HL-60 (cell line): ENCODE measurements around the gene ANAPC15.
A peak's percentile ranks its signal among the peaks of the same experiment; 100 is the strongest.

ENCODE experiments used
- DNase-seq, 2 experiments: peaks; one replicate each; pipeline ENCODE4 v3.0.0-alpha.2; 2010 to 2020; ENCODE audit warnings: low read depth in 1 of 2, low spot score in 1 of 2
- H3K27ac ChIP-seq: fragments of 250-450 bp; sonication (Bioruptor Pico); replicated peaks from 2 replicates; pipeline ENCODE4 v1.5.1; 2020; ENCODE audit warnings: mild to moderate bottlenecking, moderate library complexity
- H3K27me3 ChIP-seq: fragments of 250-450 bp; sonication (Bioruptor Pico); 2 replicates; pipeline ENCODE4 v1.5.1; 2021; ENCODE audit warnings: mild to moderate bottlenecking, moderate library complexity; ENCODE audit not compliant: insufficient read depth, poor library complexity, severe bottlenecking
- H3K4me3 ChIP-seq: replicated peaks from 2 replicates; pipeline ENCODE4 v1.5.1; 2011; ENCODE audit warnings: mild to moderate bottlenecking, control low read depth, low read length; ENCODE audit not compliant: insufficient read depth
- CTCF ChIP-seq: IDR thresholded peaks from one replicate; pipeline ENCODE4 v1.5.1; 2011; ENCODE audit warnings: low read length, control low read depth, inconsistent platforms; ENCODE audit not compliant: insufficient read depth
- GABPA ChIP-seq: IDR thresholded peaks from 2 replicates; pipeline ENCODE4 v1.6.1; 2012; ENCODE audit warnings: low read depth
- POLR2AphosphoS5 ChIP-seq: IDR thresholded peaks from 2 replicates; pipeline ENCODE4 v1.6.1; 2012; ENCODE audit warnings: low read depth
- REST ChIP-seq: IDR thresholded peaks from 2 replicates; pipeline ENCODE4 v1.6.1; 2012; ENCODE audit warnings: low read depth; ENCODE audit not compliant: insufficient replicate concordance
- SPI1 ChIP-seq: IDR thresholded peaks from 2 replicates; pipeline ENCODE4 v1.6.1; 2012; ENCODE audit warnings: low read depth, mild to moderate bottlenecking, borderline replicate concordance

ANAPC15 gene

DNA sequence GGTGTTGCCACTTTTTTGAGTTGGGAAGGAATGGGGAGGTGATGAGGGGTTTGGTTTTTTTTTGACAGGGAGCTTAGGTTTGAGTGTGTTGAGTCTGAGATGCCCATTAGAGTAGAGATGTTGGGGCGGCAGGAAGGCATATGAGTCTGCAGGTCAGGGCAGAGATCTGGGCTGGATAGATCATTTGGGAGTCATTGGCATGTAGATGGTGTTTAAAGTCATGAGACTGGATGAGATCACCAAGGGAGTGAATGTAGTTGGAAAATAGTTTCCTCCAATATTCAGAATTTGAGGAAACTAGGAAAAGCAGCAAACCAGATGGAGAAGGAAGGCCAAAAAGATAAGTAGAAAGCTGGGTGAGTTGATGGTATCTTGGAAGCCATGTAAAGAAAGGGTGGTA is 2.1 kb upstream of the ANAPC15 start:
- TF ChIP-seq CTCF (no peak), POLR2AphosphoS5 (no peak), GABPA (no peak), REST (no peak), SPI1 (no peak)
- Histone ChIP-seq H3K27ac (no peak overlapping the region), H3K4me3 (no peak overlapping the region), H3K27me3 (no peaks in the 10 kb centered on the region)
- DNase-seq: no peak

DNA sequence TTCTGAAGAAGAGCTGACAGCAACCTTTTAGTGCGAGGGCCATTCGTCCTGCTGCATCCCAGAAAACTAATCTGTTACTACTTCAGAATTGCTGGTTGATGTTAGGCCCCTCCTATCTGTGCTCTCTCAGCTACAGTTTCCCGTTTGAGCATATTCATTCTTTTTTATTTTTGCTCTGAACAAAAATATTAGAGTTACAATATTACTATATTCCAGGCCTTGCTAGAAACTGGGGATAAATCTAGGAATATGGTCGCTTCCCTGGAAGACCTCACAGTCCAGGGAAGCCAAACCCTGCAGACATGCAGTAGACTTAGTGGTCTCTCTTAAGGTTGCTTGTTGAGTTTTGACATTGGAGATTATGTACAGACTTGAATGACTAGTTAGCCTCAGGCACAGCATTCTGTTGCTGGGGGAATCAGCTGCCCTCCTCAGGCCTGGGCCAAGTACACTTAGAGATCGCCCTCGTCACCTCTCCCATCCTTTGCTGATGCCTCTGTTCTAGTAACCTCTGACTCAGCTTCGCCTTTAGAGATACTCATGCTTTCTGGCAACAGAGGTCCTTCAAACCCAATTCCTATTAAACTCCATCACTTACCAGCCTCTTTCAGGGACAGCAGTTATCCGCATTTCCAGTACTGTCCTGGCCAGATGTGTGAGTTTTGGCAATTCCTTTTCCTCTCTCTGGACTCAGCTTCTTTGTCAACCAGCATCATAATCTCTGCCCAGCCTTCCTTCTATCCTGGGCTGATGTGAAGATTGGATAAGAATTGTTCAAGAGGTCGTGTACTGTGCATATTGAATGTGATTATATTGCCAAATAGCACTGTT is 698 bp upstream of the ANAPC15 start:
- H3K27me3 ChIP-seq: no peaks in the 10 kb centered on the region
- H3K4me3 ChIP-seq: peak overlapping the region; percentile 40
- no peak for TF ChIP-seq CTCF
- no peak for TF ChIP-seq SPI1
- no peak for TF ChIP-seq REST
- no peak for TF ChIP-seq POLR2AphosphoS5
- no peak for TF ChIP-seq GABPA
- peak overlapping the region; percentile 99 for H3K27ac ChIP-seq
- no peak for DNase-seq

GRCh38 chr11:72111300-72112142 is 974 bp downstream of the ANAPC15 start:
- no peak for TF ChIP-seq CTCF
- no peak for TF ChIP-seq POLR2AphosphoS5
- no peak for TF ChIP-seq SPI1
- no peak for TF ChIP-seq REST
- no peak for TF ChIP-seq GABPA

More at GRCh38 chr11:72111300-72112142, 974 bp downstream of the ANAPC15 start:
- Histone ChIP-seq H3K27ac (peak overlapping the region; percentile 99), H3K27me3 (no peaks in the 10 kb centered on the region), H3K4me3 (peak overlapping the region; percentile 51)
- no peak for DNase-seq
